Osteoblast (primary cell): ENCODE measurements around the gene CUEDC1. TPM values are rescaled to one million over a fixed set of nuclear protein-coding genes. Genes with fewer than 3 reads are reported as not detected.

ENCODE experiments used
- DNase-seq: peaks from one replicate; pipeline ENCODE4 v3.0.0; 2011; ENCODE audit warnings: low spot score, mixed read lengths; ENCODE audit not compliant: insufficient read length; ENCODE audit errors: missing footprints
- H2AFZ ChIP-seq: 2 replicates; pipeline ENCODE4 v1.6.0; 2011; ENCODE audit warnings: mild to moderate bottlenecking, low read length
- H3K27ac ChIP-seq: 2 replicates; pipeline ENCODE4 v1.5.1; 2011; ENCODE audit warnings: mild to moderate bottlenecking, low read depth, low read length, moderate library complexity
- H3K27me3 ChIP-seq: 2 replicates; pipeline ENCODE4 v1.6.0; 2012; ENCODE audit warnings: mild to moderate bottlenecking, control low read depth, inconsistent platforms, low read length, moderate library complexity; ENCODE audit not compliant: insufficient read depth
- H3K36me3 ChIP-seq: 2 replicates; pipeline ENCODE4 v1.5.1; 2011; ENCODE audit warnings: mild to moderate bottlenecking, low read length, control low read depth, moderate library complexity; ENCODE audit not compliant: insufficient read depth
- H3K4me1 ChIP-seq: 2 replicates; pipeline ENCODE4 v1.5.1; 2011; ENCODE audit warnings: mild to moderate bottlenecking, low read length, control low read depth, moderate library complexity; ENCODE audit not compliant: insufficient read depth
- H3K4me2 ChIP-seq: 2 replicates; pipeline ENCODE4 v1.6.0; 2011; ENCODE audit warnings: mild to moderate bottlenecking, low read length; ENCODE audit not compliant: insufficient read depth
- H3K4me3 ChIP-seq: fragments of 200-600 bp; sonication (generic); 3 replicates; pipeline ENCODE4 v1.5.1; 2012; ENCODE audit warnings: mild to moderate bottlenecking, low read length, inconsistent platforms; ENCODE audit not compliant: insufficient read depth
- H3K79me2 ChIP-seq: 2 replicates; pipeline ENCODE4 v1.6.0; 2012; ENCODE audit warnings: mild to moderate bottlenecking, low read length, control low read depth, inconsistent platforms; ENCODE audit not compliant: insufficient read depth
- H3K9me3 ChIP-seq: 2 replicates; pipeline ENCODE4 v1.5.1; 2011; ENCODE audit warnings: low read depth, low read length, control low read depth
- H4K20me1 ChIP-seq: 2 replicates; pipeline ENCODE4 v1.6.0; 2012; ENCODE audit warnings: mild to moderate bottlenecking, low read length, control low read depth; ENCODE audit not compliant: insufficient read depth
- total RNA-seq: library from RNA; depleted of rRNA; stranded (reverse); fragments of >200 nt; gene quantifications from 2 replicates; pipeline ENCODE4 v1.2.3, GENCODE V29; 2012
- TF ChIP-seq, protein P1 (sequence below): IDR thresholded peaks from 2 replicates; pipeline ENCODE4 v1.5.1; 2011; ENCODE audit warnings: mild to moderate bottlenecking, low read depth, low read length, moderate library complexity; ENCODE audit errors: extremely low read depth

The CUEDC1 gene
- total RNA-seq, 1 donor = 21.0 TPM

DNA sequence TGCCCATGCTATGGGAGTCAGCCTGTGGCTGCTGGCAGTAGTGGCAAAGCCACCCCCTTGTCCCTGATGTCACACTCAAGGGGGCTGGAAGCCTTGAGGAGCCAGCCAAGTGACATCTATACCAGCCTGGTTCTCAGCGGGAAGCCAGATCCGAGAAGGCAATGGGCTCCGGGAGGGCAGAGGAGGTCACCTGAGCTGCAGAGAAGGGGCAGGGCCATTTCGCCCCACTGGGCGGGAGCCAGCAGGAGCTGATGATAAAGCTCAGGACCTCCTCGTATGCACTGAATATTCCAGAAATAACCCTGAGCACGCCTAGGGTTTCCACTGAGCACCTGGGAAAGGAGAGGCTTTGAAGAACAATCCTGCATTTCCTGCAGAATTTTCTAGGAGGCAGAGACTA, 124.3 kb downstream of the CUEDC1 start:
- no peak overlapping the region for H2AFZ ChIP-seq
- H3K27me3 ChIP-seq = no peaks in the 10 kb centered on the region
- no peaks in the 10 kb centered on the region for H3K79me2 ChIP-seq
- H3K4me2 ChIP-seq = no peak overlapping the region
- TF ChIP-seq, protein P1, sequence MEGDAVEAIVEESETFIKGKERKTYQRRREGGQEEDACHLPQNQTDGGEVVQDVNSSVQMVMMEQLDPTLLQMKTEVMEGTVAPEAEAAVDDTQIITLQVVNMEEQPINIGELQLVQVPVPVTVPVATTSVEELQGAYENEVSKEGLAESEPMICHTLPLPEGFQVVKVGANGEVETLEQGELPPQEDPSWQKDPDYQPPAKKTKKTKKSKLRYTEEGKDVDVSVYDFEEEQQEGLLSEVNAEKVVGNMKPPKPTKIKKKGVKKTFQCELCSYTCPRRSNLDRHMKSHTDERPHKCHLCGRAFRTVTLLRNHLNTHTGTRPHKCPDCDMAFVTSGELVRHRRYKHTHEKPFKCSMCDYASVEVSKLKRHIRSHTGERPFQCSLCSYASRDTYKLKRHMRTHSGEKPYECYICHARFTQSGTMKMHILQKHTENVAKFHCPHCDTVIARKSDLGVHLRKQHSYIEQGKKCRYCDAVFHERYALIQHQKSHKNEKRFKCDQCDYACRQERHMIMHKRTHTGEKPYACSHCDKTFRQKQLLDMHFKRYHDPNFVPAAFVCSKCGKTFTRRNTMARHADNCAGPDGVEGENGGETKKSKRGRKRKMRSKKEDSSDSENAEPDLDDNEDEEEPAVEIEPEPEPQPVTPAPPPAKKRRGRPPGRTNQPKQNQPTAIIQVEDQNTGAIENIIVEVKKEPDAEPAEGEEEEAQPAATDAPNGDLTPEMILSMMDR = no peak
- no peaks in the 10 kb centered on the region for H3K9me3 ChIP-seq
- no peaks in the 10 kb centered on the region for H4K20me1 ChIP-seq
- H3K36me3 ChIP-seq = no peaks in the 10 kb centered on the region
- peaks cover 11% of the 10 kb centered on the region for H3K4me1 ChIP-seq
- DNase-seq = no peak
- H3K4me3 ChIP-seq = no peak overlapping the region
- H3K27ac ChIP-seq = no peak overlapping the region

- no peak for DNase-seq
- Histone ChIP-seq H3K27me3 (no peaks in the 10 kb centered on the region), H2AFZ (no peak overlapping the region), H3K9me3 (no peaks in the 10 kb centered on the region), H3K27ac (no peak overlapping the region), H4K20me1 (no peaks in the 10 kb centered on the region), H3K36me3 (no peaks in the 10 kb centered on the region), H3K4me3 (no peak overlapping the region), H3K4me1 (no peaks in the 10 kb centered on the region), H3K4me2 (no peak overlapping the region), H3K79me2 (no peaks in the 10 kb centered on the region)
- TF ChIP-seq, protein P1 = no peak
Measured at GRCh38 chr17:57823469-57824401, 131.5 kb downstream of the CUEDC1 start.

DNA sequence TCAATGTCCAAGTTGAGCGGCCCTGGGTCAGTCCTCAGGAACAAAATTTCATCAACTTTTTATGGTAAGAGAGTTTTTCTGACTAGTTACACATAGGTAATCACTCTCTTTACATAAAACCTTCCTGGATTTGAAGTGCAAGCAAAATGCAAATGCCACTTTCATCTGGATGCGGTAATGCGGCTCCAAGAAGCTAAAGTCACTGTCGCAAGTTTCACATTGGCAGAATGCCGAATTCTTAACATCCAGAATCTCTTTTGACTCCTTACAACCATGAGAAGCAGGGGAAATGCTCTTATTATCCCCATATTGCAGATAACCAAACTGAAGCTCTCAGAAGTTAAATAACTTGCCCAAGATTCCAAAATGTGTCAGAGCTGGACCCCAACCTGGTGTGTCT, 135.3 kb downstream of the CUEDC1 start:
- Histone ChIP-seq H3K36me3 (no peaks in the 10 kb centered on the region), H3K79me2 (no peaks in the 10 kb centered on the region), H2AFZ (no peak overlapping the region), H4K20me1 (no peaks in the 10 kb centered on the region), H3K27me3 (peaks cover 13% of the 10 kb centered on the region), H3K4me2 (no peak overlapping the region), H3K9me3 (no peaks in the 10 kb centered on the region), H3K4me1 (no peaks in the 10 kb centered on the region), H3K27ac (no peak overlapping the region), H3K4me3 (no peak overlapping the region)
- no peak for DNase-seq
- TF ChIP-seq, protein P1 = no peak

GRCh38 chr17:57819285-57819684, 135.9 kb downstream of the CUEDC1 start:
- Histone ChIP-seq H3K27ac (no peak overlapping the region), H3K4me3 (no peak overlapping the region), H2AFZ (no peak overlapping the region), H3K79me2 (no peaks in the 10 kb centered on the region), H4K20me1 (no peaks in the 10 kb centered on the region), H3K9me3 (no peaks in the 10 kb centered on the region), H3K4me1 (no peaks in the 10 kb centered on the region), H3K4me2 (no peak overlapping the region), H3K36me3 (no peaks in the 10 kb centered on the region), H3K27me3 (peaks cover 18% of the 10 kb centered on the region)
- no peak for DNase-seq
- TF ChIP-seq, protein P1 = no peak
